K562 (cell line): ENCODE data around the gene LTBP4.

Source experiments
- CREB3 ChIP-seq: fragments of 450-650 bp; conservative IDR thresholded peaks from 2 replicates; pipeline ENCODE4 v1.6.1; 2016; ENCODE audit warnings: missing genetic modification characterization, low read depth, mild to moderate bottlenecking, missing compliant biosample characterization, moderate library complexity
- PRMT5 ChIP-seq: sonication (generic); formaldehyde crosslinking; IDR thresholded peaks from 2 replicates; pipeline ENCODE4 v1.5.0; 2020; ENCODE audit warnings: missing genetic modification reagents
- ZNF639 ChIP-seq, 2 experiments: fragments of 200-800 bp in 1 of 2; sonication (Bioruptor generic) in 1 of 2; sonication (generic) in 1 of 2; formaldehyde crosslinking in 1 of 2; IDR thresholded peaks in 1 of 2; conservative IDR thresholded peaks in 1 of 2; 2 replicates each; pipeline versions ENCODE4 v1.5.0 to v1.6.1; 2016 to 2020; ENCODE audit warnings: missing compliant biosample characterization in 1 of 2, missing genetic modification characterization in 1 of 2, missing genetic modification reagents in 1 of 2

- TF ChIP-seq PRMT5 (no peak), ZNF639 (CRISPR knock-in tag; conservative IDR thresholded peaks at IDR 0.05 in 1 of 2, IDR thresholded peaks at IDR 0.05 in 1 of 2) (no peak), CREB3 (tag) (no peak)
These were observed 60.4 kb downstream of the LTBP4 start for GRCh38 chr19:40661616-40662015.
